GM21786 (cell line): ENCODE results near the gene LINC01488.

Experiments used
- ATAC-seq: cut with Tn5 transposase; IDR thresholded peaks from one replicate; pipeline ENCODE4 v1.9.1; 2021; ENCODE audit not compliant: unreplicated experiment

The LINC01488 gene

GRCh38 chr11:69481393-69481844 is at the start of gene LINC01488:
TSS of gene LINC01488 (plus strand) at chr11:69481663.
- no peak for ATAC-seq

- ATAC-seq: no peak
Measured at GRCh38 chr11:69431893-69432738, 49.3 kb upstream of the LINC01488 start.

- no peak for ATAC-seq
Measured at GRCh38 chr11:69433741-69434140, 47.7 kb upstream of the LINC01488 start.

GRCh38 chr11:69434471-69434931 is 47.0 kb upstream of the LINC01488 start:
- no peak for ATAC-seq

GRCh38 chr11:69435161-69435986 is 46.1 kb upstream of the LINC01488 start:
- no peak for ATAC-seq

GRCh38 chr11:69436041-69436982 is 45.2 kb upstream of the LINC01488 start:
- no peak for ATAC-seq

- ATAC-seq: no peak
Measured at GRCh38 chr11:69437001-69437875, 44.2 kb upstream of the LINC01488 start.

- no peak for ATAC-seq
Measured at GRCh38 chr11:69437876-69438205, 43.6 kb upstream of the LINC01488 start.

GRCh38 chr11:69438286-69438920 is 43.1 kb upstream of the LINC01488 start:
- ATAC-seq: no peak

- no peak for ATAC-seq
Measured at GRCh38 chr11:69439127-69439526, 42.3 kb upstream of the LINC01488 start.

GRCh38 chr11:69439651-69440464 is 41.6 kb upstream of the LINC01488 start:
- no peak for ATAC-seq

- no peak for ATAC-seq
Measured at GRCh38 chr11:69440876-69441275, 40.6 kb upstream of the LINC01488 start.

- no peak for ATAC-seq
Measured at GRCh38 chr11:69442012-69442806, 39.3 kb upstream of the LINC01488 start.

- no peak for ATAC-seq
Measured at GRCh38 chr11:69442807-69443137, 38.7 kb upstream of the LINC01488 start.

GRCh38 chr11:69443138-69443967 is 38.1 kb upstream of the LINC01488 start:
- ATAC-seq: no peak

GRCh38 chr11:69443968-69444364 is 37.5 kb upstream of the LINC01488 start:
- ATAC-seq: no peak
